ENCODE results near the gene RDH8.
A peak's percentile ranks its signal among the peaks of the same experiment; 100 is the strongest.

DNA sequence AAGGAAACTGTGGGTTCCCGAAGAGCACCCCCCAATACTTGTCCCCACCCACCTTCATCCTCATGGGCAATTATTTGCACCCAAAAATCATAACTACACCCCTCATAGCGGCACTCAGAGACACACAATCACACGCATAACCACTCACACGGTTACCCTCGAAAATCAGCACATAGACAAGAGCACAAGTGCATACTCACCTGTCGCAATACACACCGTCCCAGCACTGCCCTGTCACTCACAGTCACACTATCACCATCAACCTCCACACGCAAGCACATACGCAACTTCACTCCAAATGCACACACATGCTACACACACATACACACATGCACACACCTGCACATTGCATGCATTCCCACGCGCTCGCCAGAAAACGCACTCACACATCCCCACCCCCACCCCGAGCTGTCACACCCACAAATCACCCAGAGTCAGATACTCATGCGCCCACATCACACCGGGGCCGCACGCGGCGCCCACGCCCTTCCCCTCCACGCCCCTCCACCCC is 3.5 kb upstream of the RDH8 start:
- TF ChIP-seq EHMT2 (IDR thresholded peaks at IDR 0.05; ENCODE audit: low read depth) (no peak), ZSCAN20 (CRISPR knock-in tag; IDR thresholded peaks at IDR 0.05) (no peak), JUNB (IDR thresholded peaks at IDR 0.05) (no peak)
- TF ChIP-seq, protein P1, sequence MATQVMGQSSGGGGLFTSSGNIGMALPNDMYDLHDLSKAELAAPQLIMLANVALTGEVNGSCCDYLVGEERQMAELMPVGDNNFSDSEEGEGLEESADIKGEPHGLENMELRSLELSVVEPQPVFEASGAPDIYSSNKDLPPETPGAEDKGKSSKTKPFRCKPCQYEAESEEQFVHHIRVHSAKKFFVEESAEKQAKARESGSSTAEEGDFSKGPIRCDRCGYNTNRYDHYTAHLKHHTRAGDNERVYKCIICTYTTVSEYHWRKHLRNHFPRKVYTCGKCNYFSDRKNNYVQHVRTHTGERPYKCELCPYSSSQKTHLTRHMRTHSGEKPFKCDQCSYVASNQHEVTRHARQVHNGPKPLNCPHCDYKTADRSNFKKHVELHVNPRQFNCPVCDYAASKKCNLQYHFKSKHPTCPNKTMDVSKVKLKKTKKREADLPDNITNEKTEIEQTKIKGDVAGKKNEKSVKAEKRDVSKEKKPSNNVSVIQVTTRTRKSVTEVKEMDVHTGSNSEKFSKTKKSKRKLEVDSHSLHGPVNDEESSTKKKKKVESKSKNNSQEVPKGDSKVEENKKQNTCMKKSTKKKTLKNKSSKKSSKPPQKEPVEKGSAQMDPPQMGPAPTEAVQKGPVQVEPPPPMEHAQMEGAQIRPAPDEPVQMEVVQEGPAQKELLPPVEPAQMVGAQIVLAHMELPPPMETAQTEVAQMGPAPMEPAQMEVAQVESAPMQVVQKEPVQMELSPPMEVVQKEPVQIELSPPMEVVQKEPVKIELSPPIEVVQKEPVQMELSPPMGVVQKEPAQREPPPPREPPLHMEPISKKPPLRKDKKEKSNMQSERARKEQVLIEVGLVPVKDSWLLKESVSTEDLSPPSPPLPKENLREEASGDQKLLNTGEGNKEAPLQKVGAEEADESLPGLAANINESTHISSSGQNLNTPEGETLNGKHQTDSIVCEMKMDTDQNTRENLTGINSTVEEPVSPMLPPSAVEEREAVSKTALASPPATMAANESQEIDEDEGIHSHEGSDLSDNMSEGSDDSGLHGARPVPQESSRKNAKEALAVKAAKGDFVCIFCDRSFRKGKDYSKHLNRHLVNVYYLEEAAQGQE (IDR thresholded peaks at IDR 0.05) = peak; percentile 19; the same call in 1 of the 2 replicates
- TF ChIP-seq, protein P2, sequence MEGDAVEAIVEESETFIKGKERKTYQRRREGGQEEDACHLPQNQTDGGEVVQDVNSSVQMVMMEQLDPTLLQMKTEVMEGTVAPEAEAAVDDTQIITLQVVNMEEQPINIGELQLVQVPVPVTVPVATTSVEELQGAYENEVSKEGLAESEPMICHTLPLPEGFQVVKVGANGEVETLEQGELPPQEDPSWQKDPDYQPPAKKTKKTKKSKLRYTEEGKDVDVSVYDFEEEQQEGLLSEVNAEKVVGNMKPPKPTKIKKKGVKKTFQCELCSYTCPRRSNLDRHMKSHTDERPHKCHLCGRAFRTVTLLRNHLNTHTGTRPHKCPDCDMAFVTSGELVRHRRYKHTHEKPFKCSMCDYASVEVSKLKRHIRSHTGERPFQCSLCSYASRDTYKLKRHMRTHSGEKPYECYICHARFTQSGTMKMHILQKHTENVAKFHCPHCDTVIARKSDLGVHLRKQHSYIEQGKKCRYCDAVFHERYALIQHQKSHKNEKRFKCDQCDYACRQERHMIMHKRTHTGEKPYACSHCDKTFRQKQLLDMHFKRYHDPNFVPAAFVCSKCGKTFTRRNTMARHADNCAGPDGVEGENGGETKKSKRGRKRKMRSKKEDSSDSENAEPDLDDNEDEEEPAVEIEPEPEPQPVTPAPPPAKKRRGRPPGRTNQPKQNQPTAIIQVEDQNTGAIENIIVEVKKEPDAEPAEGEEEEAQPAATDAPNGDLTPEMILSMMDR (IDR thresholded peaks at IDR 0.05) = no peak
- TF ChIP-seq, protein P3, sequence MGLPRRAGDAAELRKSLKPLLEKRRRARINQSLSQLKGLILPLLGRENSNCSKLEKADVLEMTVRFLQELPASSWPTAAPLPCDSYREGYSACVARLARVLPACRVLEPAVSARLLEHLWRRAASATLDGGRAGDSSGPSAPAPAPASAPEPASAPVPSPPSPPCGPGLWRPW (IDR thresholded peaks at IDR 0.05) = no peak
